ENCODE data around the gene SORT1.

Gene SORT1

GRCh38 chr1:109369167-109369746, 28.5 kb downstream of the SORT1 start:
- H3K36me3 ChIP-seq (ENCODE audit: control insufficient read depth in 5 of 5, insufficient read depth in 5 of 5, low read length in 5 of 5) = peaks cover 11 to 20% (median 17%) of the 10 kb centered on the region in 5 donors
- H3K9me3 ChIP-seq (ENCODE audit: control insufficient read depth in 5 of 5, low read length in 5 of 5) = no peaks in the 10 kb centered on the region
- no peak overlapping the region for H3K9ac ChIP-seq (ENCODE audit: low read length in 5 of 5)
- no peak overlapping the region for H3K4me3 ChIP-seq (ENCODE audit: low read depth in 1 of 5, low read length in 5 of 5)
- peaks cover 5 to 62% (median 54%) of the 10 kb centered on the region in 5 donors for H3K4me1 ChIP-seq (ENCODE audit: control insufficient read depth in 5 of 5, insufficient read depth in 5 of 5, low read length in 5 of 5)
- H3K27me3 ChIP-seq (ENCODE audit: control insufficient read depth in 5 of 5, insufficient read depth in 4 of 5, low read length in 5 of 5) = no peaks in the 10 kb centered on the region
- H3K27ac ChIP-seq (ENCODE audit: low read depth, low read length) = peak overlapping the region; percentile 63

GRCh38 chr1:109368464-109368863, 29.3 kb downstream of the SORT1 start:
- H3K36me3 ChIP-seq (ENCODE audit: control insufficient read depth in 5 of 5, insufficient read depth in 5 of 5, low read length in 5 of 5) = peaks cover 11 to 20% (median 17%) of the 10 kb centered on the region in 5 donors
- no peak overlapping the region for H3K9ac ChIP-seq (ENCODE audit: low read length in 5 of 5)
- H3K27ac ChIP-seq (ENCODE audit: low read depth, low read length) = peak overlapping the region; percentile 63
- H3K27me3 ChIP-seq (ENCODE audit: control insufficient read depth in 5 of 5, insufficient read depth in 4 of 5, low read length in 5 of 5) = no peaks in the 10 kb centered on the region
- H3K4me1 ChIP-seq (ENCODE audit: control insufficient read depth in 5 of 5, insufficient read depth in 5 of 5, low read length in 5 of 5) = peaks cover 7 to 60% (median 49%) of the 10 kb centered on the region in 5 donors
- H3K4me3 ChIP-seq (ENCODE audit: low read depth in 1 of 5, low read length in 5 of 5) = no peak overlapping the region
- H3K9me3 ChIP-seq (ENCODE audit: control insufficient read depth in 5 of 5, low read length in 5 of 5) = no peaks in the 10 kb centered on the region

GRCh38 chr1:109367626-109368025, 30.1 kb downstream of the SORT1 start:
- Histone ChIP-seq H3K27me3 (ENCODE audit: control insufficient read depth in 5 of 5, insufficient read depth in 4 of 5, low read length in 5 of 5) (no peaks in the 10 kb centered on the region), H3K9me3 (ENCODE audit: control insufficient read depth in 5 of 5, low read length in 5 of 5) (no peaks in the 10 kb centered on the region), H3K4me3 (ENCODE audit: low read depth in 1 of 5, low read length in 5 of 5) (no peak overlapping the region), H3K9ac (ENCODE audit: low read length in 5 of 5) (no peak overlapping the region), H3K4me1 (ENCODE audit: control insufficient read depth in 5 of 5, insufficient read depth in 5 of 5, low read length in 5 of 5) (peaks cover 7 to 53% (median 42%) of the 10 kb centered on the region in 5 donors), H3K27ac (ENCODE audit: low read depth, low read length) (no peak overlapping the region), H3K36me3 (ENCODE audit: control insufficient read depth in 5 of 5, insufficient read depth in 5 of 5, low read length in 5 of 5) (peaks cover 11 to 20% (median 17%) of the 10 kb centered on the region in 5 donors)

GRCh38 chr1:109365642-109366204, 32.0 kb downstream of the SORT1 start:
- Histone ChIP-seq H3K36me3 (ENCODE audit: control insufficient read depth in 5 of 5, insufficient read depth in 5 of 5, low read length in 5 of 5) (peaks cover 11 to 20% (median 17%) of the 10 kb centered on the region in 5 donors), H3K4me3 (ENCODE audit: low read depth in 1 of 5, low read length in 5 of 5) (no peak overlapping the region), H3K27ac (ENCODE audit: low read depth, low read length) (peak overlapping the region; percentile 26), H3K9me3 (ENCODE audit: control insufficient read depth in 5 of 5, low read length in 5 of 5) (no peaks in the 10 kb centered on the region), H3K9ac (ENCODE audit: low read length in 5 of 5) (peak overlapping the region in 1 of 5 donors; percentile 10), H3K27me3 (ENCODE audit: control insufficient read depth in 5 of 5, insufficient read depth in 4 of 5, low read length in 5 of 5) (no peaks in the 10 kb centered on the region), H3K4me1 (ENCODE audit: control insufficient read depth in 5 of 5, insufficient read depth in 5 of 5, low read length in 5 of 5) (peaks cover 2 to 44% (median 34%) of the 10 kb centered on the region in 5 donors)

GRCh38 chr1:109361649-109362048, 36.1 kb downstream of the SORT1 start:
- Histone ChIP-seq H3K4me3 (ENCODE audit: low read depth in 1 of 5, low read length in 5 of 5) (no peak overlapping the region), H3K27ac (ENCODE audit: low read depth, low read length) (peak overlapping the region; percentile 26)

GRCh38 chr1:109361069-109361468, 36.6 kb downstream of the SORT1 start:
- no peaks in the 10 kb centered on the region for H3K9me3 ChIP-seq (ENCODE audit: control insufficient read depth in 5 of 5, low read length in 5 of 5)
- H3K27ac ChIP-seq (ENCODE audit: low read depth, low read length) = peak overlapping the region; percentile 26
- no peak overlapping the region for H3K9ac ChIP-seq (ENCODE audit: low read length in 5 of 5)
- H3K27me3 ChIP-seq (ENCODE audit: control insufficient read depth in 5 of 5, insufficient read depth in 4 of 5, low read length in 5 of 5) = no peaks in the 10 kb centered on the region
- H3K4me3 ChIP-seq (ENCODE audit: low read depth in 1 of 5, low read length in 5 of 5) = no peak overlapping the region
- peaks cover 4 to 14% (median 7%) of the 10 kb centered on the region in 5 donors for H3K36me3 ChIP-seq (ENCODE audit: control insufficient read depth in 5 of 5, insufficient read depth in 5 of 5, low read length in 5 of 5)
- peaks cover 0 to 24% (median 21%) of the 10 kb centered on the region in 5 donors for H3K4me1 ChIP-seq (ENCODE audit: control insufficient read depth in 5 of 5, insufficient read depth in 5 of 5, low read length in 5 of 5)

More at GRCh38 chr1:109361649-109362048, 36.1 kb downstream of the SORT1 start:
- Histone ChIP-seq H3K4me1 (ENCODE audit: control insufficient read depth in 5 of 5, insufficient read depth in 5 of 5, low read length in 5 of 5) (peaks cover 0 to 24% (median 21%) of the 10 kb centered on the region in 5 donors), H3K27me3 (ENCODE audit: control insufficient read depth in 5 of 5, insufficient read depth in 4 of 5, low read length in 5 of 5) (no peaks in the 10 kb centered on the region), H3K36me3 (ENCODE audit: control insufficient read depth in 5 of 5, insufficient read depth in 5 of 5, low read length in 5 of 5) (peaks cover 8 to 16% (median 13%) of the 10 kb centered on the region in 5 donors), H3K9ac (ENCODE audit: low read length in 5 of 5) (no peak overlapping the region), H3K9me3 (ENCODE audit: control insufficient read depth in 5 of 5, low read length in 5 of 5) (no peaks in the 10 kb centered on the region)

- no peak overlapping the region for H3K4me3 ChIP-seq (ENCODE audit: low read depth in 1 of 5, low read length in 5 of 5)
- H3K9me3 ChIP-seq (ENCODE audit: control insufficient read depth in 5 of 5, low read length in 5 of 5) = no peaks in the 10 kb centered on the region
- peaks cover 2 to 22% (median 11%) of the 10 kb centered on the region in 5 donors for H3K36me3 ChIP-seq (ENCODE audit: control insufficient read depth in 5 of 5, insufficient read depth in 5 of 5, low read length in 5 of 5)
- H3K4me1 ChIP-seq (ENCODE audit: control insufficient read depth in 5 of 5, insufficient read depth in 5 of 5, low read length in 5 of 5) = peaks cover 0 to 20% (median 9%) of the 10 kb centered on the region in 5 donors
- H3K27me3 ChIP-seq (ENCODE audit: control insufficient read depth in 5 of 5, insufficient read depth in 4 of 5, low read length in 5 of 5) = no peaks in the 10 kb centered on the region
- H3K9ac ChIP-seq (ENCODE audit: low read length in 5 of 5) = no peak overlapping the region
- no peak overlapping the region for H3K27ac ChIP-seq (ENCODE audit: low read depth, low read length)
Observed at GRCh38 chr1:109357616-109358015, 40.1 kb downstream of the SORT1 start.

- Histone ChIP-seq H3K27ac (ENCODE audit: low read depth, low read length) (no peak overlapping the region), H3K36me3 (ENCODE audit: control insufficient read depth in 5 of 5, insufficient read depth in 5 of 5, low read length in 5 of 5) (peaks cover 2 to 26% (median 17%) of the 10 kb centered on the region in 5 donors), H3K9ac (ENCODE audit: low read length in 5 of 5) (no peak overlapping the region), H3K27me3 (ENCODE audit: control insufficient read depth in 5 of 5, insufficient read depth in 4 of 5, low read length in 5 of 5) (no peaks in the 10 kb centered on the region), H3K9me3 (ENCODE audit: control insufficient read depth in 5 of 5, low read length in 5 of 5) (no peaks in the 10 kb centered on the region), H3K4me3 (ENCODE audit: low read depth in 1 of 5, low read length in 5 of 5) (no peak overlapping the region), H3K4me1 (ENCODE audit: control insufficient read depth in 5 of 5, insufficient read depth in 5 of 5, low read length in 5 of 5) (peaks cover 0 to 21% (median 7%) of the 10 kb centered on the region in 5 donors)
Observed at GRCh38 chr1:109356915-109357314, 40.8 kb downstream of the SORT1 start.

- H3K27me3 ChIP-seq (ENCODE audit: control insufficient read depth in 5 of 5, insufficient read depth in 4 of 5, low read length in 5 of 5) = no peaks in the 10 kb centered on the region
- H3K27ac ChIP-seq (ENCODE audit: low read depth, low read length) = no peak overlapping the region
- no peak overlapping the region for H3K9ac ChIP-seq (ENCODE audit: low read length in 5 of 5)
- peaks cover 6 to 29% (median 21%) of the 10 kb centered on the region in 5 donors for H3K36me3 ChIP-seq (ENCODE audit: control insufficient read depth in 5 of 5, insufficient read depth in 5 of 5, low read length in 5 of 5)
- H3K9me3 ChIP-seq (ENCODE audit: control insufficient read depth in 5 of 5, low read length in 5 of 5) = no peaks in the 10 kb centered on the region
- peaks cover 0 to 17% (median 3%) of the 10 kb centered on the region in 5 donors for H3K4me1 ChIP-seq (ENCODE audit: control insufficient read depth in 5 of 5, insufficient read depth in 5 of 5, low read length in 5 of 5)
- no peak overlapping the region for H3K4me3 ChIP-seq (ENCODE audit: low read depth in 1 of 5, low read length in 5 of 5)
Observed at GRCh38 chr1:109356505-109356904, 41.2 kb downstream of the SORT1 start.

- peaks cover 15 to 41% (median 35%) of the 10 kb centered on the region in 5 donors for H3K36me3 ChIP-seq (ENCODE audit: control insufficient read depth in 5 of 5, insufficient read depth in 5 of 5, low read length in 5 of 5)
- H3K27ac ChIP-seq (ENCODE audit: low read depth, low read length) = no peak overlapping the region
- H3K27me3 ChIP-seq (ENCODE audit: control insufficient read depth in 5 of 5, insufficient read depth in 4 of 5, low read length in 5 of 5) = no peaks in the 10 kb centered on the region
Observed at GRCh38 chr1:109354929-109355328, 42.8 kb downstream of the SORT1 start.

More at GRCh38 chr1:109354929-109355328, 42.8 kb downstream of the SORT1 start:
- Histone ChIP-seq H3K4me1 (ENCODE audit: control insufficient read depth in 5 of 5, insufficient read depth in 5 of 5, low read length in 5 of 5) (peaks cover 0 to 8% (median 0%) of the 10 kb centered on the region in 5 donors), H3K9ac (ENCODE audit: low read length in 5 of 5) (no peak overlapping the region), H3K9me3 (ENCODE audit: control insufficient read depth in 5 of 5, low read length in 5 of 5) (no peaks in the 10 kb centered on the region), H3K4me3 (ENCODE audit: low read depth in 1 of 5, low read length in 5 of 5) (no peak overlapping the region)
